HG03095 (cell line): Measurements from ENCODE around the gene TOP3B.
"Not testable (repeated sequence)": the region's sequence is repeated elsewhere in the genome, so short reads cannot be mapped to it uniquely, and the experiment has no call there.

ENCODE experiments used
- ATAC-seq: cut with Tn5 transposase; IDR thresholded peaks from one replicate; pipeline ENCODE4 v1.9.1; 2021; ENCODE audit warnings: moderate library complexity; ENCODE audit not compliant: unreplicated experiment

TOP3B gene

GRCh38 chr22:21945453-21946261 lies 36.9 kb downstream of the TOP3B start:
- ATAC-seq = no peak

- ATAC-seq = no peak
Observed at GRCh38 chr22:21944871-21945270, 37.7 kb downstream of the TOP3B start.

GRCh38 chr22:21943571-21944448 lies 38.8 kb downstream of the TOP3B start:
- ATAC-seq = no peak

- no peak for ATAC-seq
Observed at GRCh38 chr22:21942407-21943343, 39.9 kb downstream of the TOP3B start.

- ATAC-seq = no peak
Observed at GRCh38 chr22:21941921-21942320, 40.7 kb downstream of the TOP3B start.

- ATAC-seq = no peak
Observed at GRCh38 chr22:21940521-21940920, 42.1 kb downstream of the TOP3B start.

- ATAC-seq = not testable (repeated sequence)
Observed at GRCh38 chr22:21939935-21940334, 42.7 kb downstream of the TOP3B start.

- no peak for ATAC-seq
Observed at GRCh38 chr22:21939461-21939913, 43.1 kb downstream of the TOP3B start.

- ATAC-seq = no peak
Observed at GRCh38 chr22:21938906-21939305, 43.7 kb downstream of the TOP3B start.

GRCh38 chr22:21938071-21938822 lies 44.3 kb downstream of the TOP3B start:
- peak; percentile 72 for ATAC-seq

- no peak for ATAC-seq
Observed at GRCh38 chr22:21937821-21938070, 44.8 kb downstream of the TOP3B start.

GRCh38 chr22:21937041-21937820 lies 45.4 kb downstream of the TOP3B start:
- no peak for ATAC-seq

GRCh38 chr22:21936151-21936775 lies 46.3 kb downstream of the TOP3B start:
- no peak for ATAC-seq

- no peak for ATAC-seq
Observed at GRCh38 chr22:21933910-21934309, 48.7 kb downstream of the TOP3B start.

GRCh38 chr22:21933413-21933812 lies 49.2 kb downstream of the TOP3B start:
- ATAC-seq = no peak

GRCh38 chr22:21932347-21932746 lies 50.2 kb downstream of the TOP3B start:
- ATAC-seq = no peak

GRCh38 chr22:21931056-21931455 lies 51.5 kb downstream of the TOP3B start:
- ATAC-seq = no peak

GRCh38 chr22:21929253-21929652 lies 53.3 kb downstream of the TOP3B start:
- no peak for ATAC-seq

- no peak for ATAC-seq
Observed at GRCh38 chr22:21928048-21928447, 54.5 kb downstream of the TOP3B start.
